IMR-90 (cell line): Measurements from ENCODE around the gene ZNF264. TPM values are rescaled to one million over a fixed set of nuclear protein-coding genes. Genes with fewer than 3 reads are reported as not detected.

ENCODE experiments used
- ATAC-seq: fragments of 200-7000 bp; cut with Tn5 transposase; 2 replicates; pipeline ENCODE4 v1.9.1; 2020; ENCODE audit warnings: low read depth, mild to moderate bottlenecking, moderate library complexity
- BruUV-seq: library from RNA; stranded (reverse); fragments of 400-500 nt; replicated peaks from 2 replicates; lab custom pipeline; 2021; lab: Mats Ljungman, UMichigan
- CTCF ChIA-PET: fragments of 300-600 bp; formaldehyde crosslinking; extraction: SDS; loops from one replicate; lab custom pipeline; 2021; ENCODE audit warnings: antibody characterized with exemption; lab: Yijun Ruan, JAX
- POLR2A ChIA-PET: fragments of 300-600 bp; sonication (Branson Sonifier 250); formaldehyde crosslinking; loops from one replicate; lab custom pipeline; 2022; ENCODE audit warnings: antibody characterized with exemption; ENCODE audit not compliant: unreplicated experiment; lab: Charles Lee
- DNase-seq: peaks from one replicate; pipeline ENCODE4 v3.0.0; 2013
- H2AFZ ChIP-seq: replicated peaks from 2 replicates; pipeline ENCODE3; 2013; ENCODE audit warnings: low read length, mild to moderate bottlenecking; ENCODE audit not compliant: poor library complexity
- H2AK5ac ChIP-seq: 2 replicates; pipeline ENCODE4 v1.6.1; 2013; ENCODE audit warnings: low read depth, low read length, inconsistent platforms
- H2AK9ac ChIP-seq: replicated peaks from 2 replicates; pipeline ENCODE3; 2013; ENCODE audit warnings: mild to moderate bottlenecking, low read depth, low read length, moderate library complexity; ENCODE audit not compliant: poor library complexity
- H2BK120ac ChIP-seq: 2 replicates; pipeline ENCODE4 v1.6.1; 2013; ENCODE audit warnings: low read depth, low read length, inconsistent platforms
- H2BK15ac ChIP-seq: 3 replicates; pipeline ENCODE4 v1.6.1; 2013; ENCODE audit warnings: low read depth, low read length, inconsistent platforms
- H2BK20ac ChIP-seq: 2 replicates; pipeline ENCODE4 v1.6.1; 2013; ENCODE audit warnings: low read depth, mild to moderate bottlenecking, inconsistent platforms, low read length, moderate library complexity
- H2BK5ac ChIP-seq: 2 replicates; pipeline ENCODE4 v1.6.1; 2013; ENCODE audit warnings: mild to moderate bottlenecking, low read depth, low read length, inconsistent platforms; ENCODE audit not compliant: poor library complexity, severe bottlenecking
- H3K14ac ChIP-seq: replicated peaks from 2 replicates; pipeline ENCODE4 v1.6.1; 2013; ENCODE audit warnings: low read depth, low read length, inconsistent platforms
- H3K18ac ChIP-seq: 2 replicates; pipeline ENCODE4 v1.6.1; 2013; ENCODE audit warnings: low read depth, low read length, control low read depth
- H3K23ac ChIP-seq: 2 replicates; pipeline ENCODE4 v1.6.1; 2013; ENCODE audit warnings: low read depth, low read length, inconsistent platforms
- H3K27ac ChIP-seq: 2 replicates; pipeline ENCODE4 v1.5.1; 2013; ENCODE audit warnings: mild to moderate bottlenecking, control low read depth, low read length; ENCODE audit not compliant: insufficient read depth
- H3K27me3 ChIP-seq: 2 replicates; pipeline ENCODE4 v1.6.1; 2013; ENCODE audit warnings: low read length; ENCODE audit not compliant: control insufficient read depth, insufficient read depth
- H3K36me3 ChIP-seq: 2 replicates; pipeline ENCODE4 v1.6.1; 2013; ENCODE audit warnings: low read length, mixed read lengths; ENCODE audit not compliant: control insufficient read depth, insufficient read depth
- H3K4ac ChIP-seq: 2 replicates; pipeline ENCODE4 v1.6.1; 2013; ENCODE audit warnings: low read depth, low read length, inconsistent platforms
- H3K4me1 ChIP-seq: 2 replicates; pipeline ENCODE4 v1.6.1; 2013; ENCODE audit warnings: low read length, mixed read lengths; ENCODE audit not compliant: control insufficient read depth, insufficient read depth
- H3K4me2 ChIP-seq: 2 replicates; pipeline ENCODE4 v1.6.1; 2013; ENCODE audit warnings: low read depth, mild to moderate bottlenecking, control low read depth, low read length, moderate library complexity
- H3K4me3 ChIP-seq: 2 replicates; pipeline ENCODE4 v1.5.1; 2013; ENCODE audit warnings: low read depth, mild to moderate bottlenecking, control low read depth, low read length, moderate library complexity; ENCODE audit not compliant: insufficient read depth
- H3K56ac ChIP-seq: 2 replicates; pipeline ENCODE4 v1.6.1; 2013; ENCODE audit warnings: low read length, inconsistent platforms; ENCODE audit not compliant: insufficient read depth; ENCODE audit errors: extremely low read depth
- H3K79me1 ChIP-seq, 2 experiments: 2 replicates each; pipeline ENCODE4 v1.6.1; 2013; ENCODE audit warnings: low read length in 2 of 2, inconsistent platforms in 1 of 2, low read depth in 1 of 2
- H3K9ac ChIP-seq: 2 replicates; pipeline ENCODE4 v1.6.1; 2013; ENCODE audit warnings: low read depth, low read length, control low read depth
- H3K9me1 ChIP-seq: 2 replicates; pipeline ENCODE4 v1.6.1; 2013; ENCODE audit warnings: low read length, inconsistent platforms; ENCODE audit not compliant: insufficient read depth
- H3K9me3 ChIP-seq: 2 replicates; pipeline ENCODE4 v1.6.1; 2013; ENCODE audit warnings: low read length; ENCODE audit not compliant: control insufficient read depth, insufficient read depth
- H4K20me1 ChIP-seq: 2 replicates; pipeline ENCODE4 v1.6.1; 2013; ENCODE audit warnings: low read length, inconsistent platforms; ENCODE audit not compliant: insufficient read depth
- H4K5ac ChIP-seq: 2 replicates; pipeline ENCODE4 v1.6.1; 2013; ENCODE audit warnings: mild to moderate bottlenecking, low read depth, low read length, control low read depth
- H4K8ac ChIP-seq, 2 experiments: 2 replicates each; pipeline ENCODE4 v1.6.1; 2013; ENCODE audit warnings: low read depth in 2 of 2, low read length in 2 of 2, control low read depth in 1 of 2, inconsistent platforms in 1 of 2
- H4K91ac ChIP-seq: 2 replicates; pipeline ENCODE4 v1.6.1; 2013; ENCODE audit warnings: low read depth, low read length, inconsistent platforms; ENCODE audit not compliant: insufficient read depth
- CEBPB ChIP-seq: IDR thresholded peaks from 2 replicates; pipeline ENCODE4 v1.6.1; 2012; ENCODE audit warnings: low read depth, low read length, improper control_type of control experiment
- FOS ChIP-seq: fragments of 150-350 bp; IDR thresholded peaks from 2 replicates; pipeline ENCODE4 v1.6.1; 2016; ENCODE audit warnings: low read depth, low read length
- MAZ ChIP-seq: IDR thresholded peaks from 2 replicates; pipeline ENCODE4 v1.6.1; 2012; ENCODE audit warnings: low read depth, mild to moderate bottlenecking, low read length, improper control_type of control experiment, moderate library complexity, borderline replicate concordance
- POLR2A ChIP-seq: IDR thresholded peaks from 2 replicates; pipeline ENCODE4 v1.6.1; 2012; ENCODE audit warnings: mild to moderate bottlenecking, low read depth, low read length
- SMC3 ChIP-seq: fragments of 150-350 bp; IDR thresholded peaks from 2 replicates; pipeline ENCODE4 v1.6.1; 2016; ENCODE audit warnings: low read depth, mild to moderate bottlenecking, antibody characterized with exemption, low read length, moderate library complexity
- USF2 ChIP-seq: fragments of 150-350 bp; IDR thresholded peaks from 2 replicates; pipeline ENCODE4 v1.6.1; 2017; ENCODE audit warnings: mild to moderate bottlenecking, antibody characterized with exemption, low read length, low read depth
- WGBS, 2 experiments: methylation state at CpG; one replicate each; pipeline versions ENCODE4 v1.1.5 to v1.1.7; 2013; ENCODE audit warnings: missing lambda C conversion rate in 2 of 2; ENCODE audit not compliant: insufficient read length in 1 of 2; ENCODE audit errors: extremely low coverage in 2 of 2; 5-methylcytosine and 5-hydroxymethylcytosine counted together
- dilution Hi-C: fragments of 300-500 bp; cut with HindIII; formaldehyde crosslinking; loops from one replicate; pipeline ENCODE4 v1.14.3; 2018; ENCODE audit warnings: low sequenced_read_pairs; ENCODE audit not compliant: unreplicated experiment
- in situ Hi-C: fragments of 300-500 bp; cut with MboI; formaldehyde crosslinking; loops from 3 replicates; pipeline ENCODE4 v1.14.3; 2019; ENCODE audit warnings: low sequenced_read_pairs, inconsistent platforms, mixed read lengths
- intact Hi-C: fragments of 100-400 bp; cut with micrococcal nuclease; formaldehyde crosslinking; loops from 2 replicates; pipeline ENCODE4 v1.10.0; 2022
- polyA plus RNA-seq, 3 experiments: library from polyadenylated mRNA; depleted of rRNA; stranded (reverse); fragments of >200 nt; gene quantifications; 2 replicates each; pipeline ENCODE4 v1.2.3, GENCODE V29; 2012; ENCODE audit warnings: low replicate concordance in 1 of 3
- total RNA-seq: library from RNA; depleted of rRNA; stranded (reverse); fragments of >200 nt; gene quantifications from 2 replicates; pipeline ENCODE4 v1.2.3, GENCODE V29; 2012

ZNF264 gene
- total and polyA plus RNA-seq, 2 of the 4 experiments (the other 2 are of a cell fraction), result 3.5 to 31.9 TPM

GRCh38 chr19:57241176-57241575, 49.9 kb downstream of the ZNF264 start (continued):
- TF ChIP-seq MAZ, result no peak
- no peak for TF ChIP-seq SMC3
- TF ChIP-seq POLR2A, result no peak

DNA sequence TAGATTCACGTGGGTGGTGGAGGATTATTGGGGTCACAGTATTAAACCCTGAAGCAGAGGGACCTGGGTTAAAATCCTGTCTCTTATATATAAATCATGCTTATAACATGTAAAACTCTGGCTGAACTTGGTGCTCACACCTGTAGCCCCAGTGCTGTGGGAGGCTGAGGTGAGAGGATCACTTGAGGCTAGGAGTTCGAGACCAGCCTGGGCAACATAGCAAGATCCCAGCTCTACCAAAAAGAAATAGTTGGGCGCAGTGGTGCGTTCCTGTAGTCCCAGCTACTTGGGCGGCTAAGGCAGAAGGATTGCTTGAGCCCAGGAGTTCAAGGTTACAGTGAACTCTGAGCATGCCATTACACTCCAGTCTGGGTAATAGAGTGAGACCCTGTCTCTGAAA, 51.5 kb downstream of the ZNF264 start:
- Histone ChIP-seq H3K56ac (no peak overlapping the region), H2BK5ac (no peak overlapping the region), H3K4me2 (no peak overlapping the region), H3K4ac (no peak overlapping the region), H3K27me3 (no peaks in the 10 kb centered on the region), H4K20me1 (peaks cover 13% of the 10 kb centered on the region; the same call in 1 of the 2 replicates), H3K4me1 (peaks cover 7% of the 10 kb centered on the region), H2BK120ac (no peak overlapping the region), H2AK5ac (no peak overlapping the region), H2BK20ac (no peak overlapping the region), H4K8ac (no peak overlapping the region), H3K4me3 (no peak overlapping the region), H2BK15ac (no peak overlapping the region), H3K9me1 (peaks cover 12% of the 10 kb centered on the region), H3K9ac (no peak overlapping the region), H4K91ac (no peak overlapping the region), H3K23ac (no peak overlapping the region), H4K5ac (no peak overlapping the region), H3K27ac (no peak overlapping the region), H3K79me1 (peaks cover 40 to 64% of the 10 kb centered on the region in 2 experiments), H3K9me3 (no peaks in the 10 kb centered on the region), H3K18ac (no peak overlapping the region), H2AK9ac (no peak overlapping the region), H3K36me3 (peaks cover 31% of the 10 kb centered on the region), H2AFZ (no peak overlapping the region), H3K14ac (no peak overlapping the region)
- in situ Hi-C loops (no loop called here), intact Hi-C loops (no loop called here), dilution Hi-C loops (no loop called here)
- ChIA-PET POLR2A (no interaction called here), CTCF (interaction anchor here (0.6 kb wide), 1 partner anchor 614 kb away, joined by 3 read pairs; no protein-coding TSS in a partner anchor)
- TF ChIP-seq USF2 (no peak), CEBPB (no peak), FOS (no peak)
- no TSS peak for BruUV-seq
- DNase-seq (no peak), ATAC-seq (no peak)
- 100% methylated on average over 3 of the region's 5 CpGs; no CpG with 5 or more reads in 1 of the 2 experiments for WGBS, 2 experiments
